HCT116 (cell line): Measurements from ENCODE around the gene IGFL4. TPM values are rescaled to one million over a fixed set of nuclear protein-coding genes. Genes with fewer than 3 reads are reported as not detected.

Experiments used
- ATAC-seq: fragments of 200-7000 bp; cut with Tn5 transposase; 2 replicates; pipeline ENCODE4 v1.9.1; 2020; ENCODE audit warnings: mild to moderate bottlenecking, moderate library complexity
- BruUV-seq: library from RNA; stranded (reverse); fragments of 400-500 nt; replicated peaks from 2 replicates; lab custom pipeline; 2021; lab: Mats Ljungman, UMichigan
- CTCF ChIA-PET: fragments of 300-600 bp; sonication (Branson Sonifier 250); formaldehyde crosslinking; loops from one replicate; lab custom pipeline; 2021; ENCODE audit warnings: antibody characterized with exemption; lab: Charles Lee
- POLR2A ChIA-PET: fragments of 300-600, 350-600 bp; sonication (Branson Sonifier 250); formaldehyde crosslinking; loops from one replicate; lab custom pipeline; 2021; ENCODE audit warnings: antibody characterized with exemption; lab: Charles Lee
- RAD21 ChIA-PET, 2 experiments: fragments of 300-600 bp; sonication (Branson Sonifier 250); formaldehyde crosslinking; loops; one replicate each; lab custom pipeline; 2023; ENCODE audit warnings: low total read pairs in 2 of 2; ENCODE audit not compliant: uncharacterized antibody in 2 of 2, unreplicated experiment in 2 of 2, low non-redundant PET in 1 of 2; lab: Charles Lee
- DNase-seq: peaks from one replicate; pipeline ENCODE4 v3.0.0-alpha.2; 2010; ENCODE audit warnings: low read depth, low spot score
- H2AFZ ChIP-seq: fragments of 200-600 bp; shearing (Covaris generic), sonication (generic); 2 replicates; pipeline ENCODE4 v1.6.1; 2017; ENCODE audit warnings: low read depth, mixed run types, mixed read lengths, antibody characterized with exemption, low read length; ENCODE audit not compliant: poor library complexity, severe bottlenecking
- H3K27ac ChIP-seq: 2 replicates; pipeline ENCODE4 v1.5.1; 2012; ENCODE audit warnings: low read depth, low read length
- H3K27me3 ChIP-seq: fragments of 200-600 bp; sonication (generic); 2 replicates; pipeline ENCODE4 v1.6.1; 2016; ENCODE audit warnings: mixed run types, low read length, mixed read lengths; ENCODE audit not compliant: insufficient read depth
- H3K36me3 ChIP-seq, 2 experiments: fragments of 200-500 bp in 1 of 2; fragments of 200-600 bp in 1 of 2; sonication (Bioruptor generic) in 1 of 2; sonication (generic) in 1 of 2; 2 replicates each; pipeline versions ENCODE4 v1.5.1 to v1.6.1; 2014 to 2016; ENCODE audit warnings: low read length in 2 of 2, inconsistent platforms in 1 of 2, mixed read lengths in 1 of 2, mixed run types in 1 of 2; ENCODE audit not compliant: insufficient read depth in 2 of 2, control insufficient read depth in 1 of 2
- H3K4me1 ChIP-seq, 2 experiments: fragments of 200-600 bp in 1 of 2; sonication (generic) in 1 of 2; 2 replicates each; pipeline versions ENCODE4 v1.5.1 to v1.6.1; 2012 to 2017; ENCODE audit warnings: low read length in 2 of 2, inconsistent platforms in 1 of 2, mild to moderate bottlenecking in 1 of 2, mixed read lengths in 1 of 2, mixed run types in 1 of 2, moderate library complexity in 1 of 2; ENCODE audit not compliant: insufficient read depth in 2 of 2, control insufficient read depth in 1 of 2
- H3K4me2 ChIP-seq: fragments of 200-600 bp; sonication (generic); 2 replicates; pipeline ENCODE4 v1.6.1; 2017; ENCODE audit warnings: mixed run types, low read length, mixed read lengths
- H3K4me3 ChIP-seq, 2 experiments: fragments of 200-600 bp in 1 of 2; sonication (generic) in 1 of 2; replicated peaks in 1 of 2; 2 replicates each; pipeline ENCODE4 v1.5.1; 2011 to 2016; ENCODE audit warnings: low read length in 2 of 2, control low read depth in 1 of 2, low read depth in 1 of 2, mild to moderate bottlenecking in 1 of 2, mixed read lengths in 1 of 2, mixed run types in 1 of 2
- H3K79me2 ChIP-seq: fragments of 200-600 bp; sonication (generic); 2 replicates; pipeline ENCODE4 v1.6.1; 2017; ENCODE audit warnings: mild to moderate bottlenecking, mixed run types, low read length, moderate library complexity, mixed read lengths; ENCODE audit not compliant: insufficient read depth
- H3K9ac ChIP-seq: fragments of 200-600 bp; sonication (generic); 2 replicates; pipeline ENCODE4 v1.6.1; 2016; ENCODE audit warnings: low read length, mixed read lengths
- H3K9me2 ChIP-seq: fragments of 200-600 bp; sonication (generic), shearing (Covaris generic); 2 replicates; pipeline ENCODE4 v1.6.1; 2017; ENCODE audit warnings: mixed run types, mild to moderate bottlenecking, moderate library complexity; ENCODE audit not compliant: insufficient read depth
- H3K9me3 ChIP-seq, 2 experiments: fragments of 200-500 bp in 1 of 2; fragments of 200-600 bp in 1 of 2; sonication (Bioruptor generic) in 1 of 2; sonication (generic) in 1 of 2; 2 replicates each; pipeline ENCODE4 v1.6.1; 2014 to 2017; ENCODE audit warnings: low read length in 2 of 2, mixed read lengths in 2 of 2, inconsistent platforms in 1 of 2, low read depth in 1 of 2, mild to moderate bottlenecking in 1 of 2, mixed run types in 1 of 2, moderate library complexity in 1 of 2; ENCODE audit not compliant: control insufficient read depth in 1 of 2, insufficient read depth in 1 of 2
- H4K20me1 ChIP-seq: fragments of 200-600 bp; sonication (generic), shearing (Covaris generic); 2 replicates; pipeline ENCODE4 v1.6.1; 2017; ENCODE audit warnings: mixed run types, mild to moderate bottlenecking, moderate library complexity; ENCODE audit not compliant: insufficient read depth
- CBX3 ChIP-seq: IDR thresholded peaks from 2 replicates; pipeline ENCODE4 v1.6.1; 2012; ENCODE audit warnings: low read depth
- CTCF ChIP-seq, 3 experiments: fragments of 200-600 bp in 1 of 3; sonication (generic) in 1 of 3; IDR thresholded peaks in 2 of 3; conservative IDR thresholded peaks in 1 of 3; 2 replicates each; pipeline ENCODE4 v1.5.1; 2012 to 2017; ENCODE audit warnings: low read depth in 2 of 3, low read length in 2 of 3, antibody characterized with exemption in 1 of 3, borderline replicate concordance in 1 of 3, control low read depth in 1 of 3, mild to moderate bottlenecking in 1 of 3, mixed read lengths in 1 of 3, mixed run types in 1 of 3, moderate library complexity in 1 of 3; ENCODE audit not compliant: insufficient read depth in 1 of 3
- EZH2phosphoT487 ChIP-seq: fragments of 200-600 bp; IDR thresholded peaks from 2 replicates; pipeline ENCODE4 v1.6.1; 2018; ENCODE audit warnings: antibody characterized with exemption, borderline replicate concordance
- RAD21 ChIP-seq: IDR thresholded peaks from 2 replicates; pipeline ENCODE4 v1.6.1; 2012; ENCODE audit warnings: low read depth, mild to moderate bottlenecking
- SP1 ChIP-seq: IDR thresholded peaks from 2 replicates; pipeline ENCODE4 v1.6.1; 2012; ENCODE audit warnings: low read depth
- ZFX ChIP-seq: fragments of 450-650 bp; IDR thresholded peaks from 2 replicates; pipeline ENCODE4 v1.6.1; 2017
- ZNF274 ChIP-seq: fragments of 200-500 bp; sonication (Bioruptor generic); IDR thresholded peaks from 2 replicates; pipeline ENCODE4 v1.6.1; 2014; ENCODE audit warnings: mild to moderate bottlenecking, low read depth, low read length, inconsistent platforms
- intact Hi-C: fragments of 100-400 bp; cut with micrococcal nuclease; formaldehyde crosslinking; loops from 2 replicates; pipeline ENCODE4 v1.10.0; 2022
- total RNA-seq: library from RNA; stranded (reverse); gene quantifications from one replicate; pipeline ENCODE4 v1.2.1, GENCODE V29; 2021; ENCODE audit not compliant: unreplicated experiment

Gene IGFL4
- total RNA-seq, 1 experiment from 2014 or later, result not detected

GRCh38 chr19:46023311-46023779, 17.5 kb downstream of the IGFL4 start:
- CTCF ChIA-PET, result no interaction called here
- ATAC-seq (no peak), DNase-seq (no peak)
- intact Hi-C loops, result no loop called here
- Histone ChIP-seq H3K4me3 (no peak overlapping the region), H3K27ac (no peak overlapping the region), H3K79me2 (no peaks in the 10 kb centered on the region), H4K20me1 (no peaks in the 10 kb centered on the region), H3K36me3 (0 out of 4 replicates have a peak, but pooled peaks cover 0 to 4% of the 10 kb centered on the region in 2 experiments), H3K4me2 (no peak overlapping the region), H2AFZ (no peak overlapping the region), H3K9ac (no peak overlapping the region), H3K9me3 (no peaks in the 10 kb centered on the region), H3K4me1 (peaks cover 0 to 9% of the 10 kb centered on the region in 2 experiments; a peak in 2 of 4 replicates), H3K27me3 (no peaks in the 10 kb centered on the region), H3K9me2 (no peaks in the 10 kb centered on the region)
- TF ChIP-seq ZFX, result no peak
- no peak for TF ChIP-seq CBX3
- no peak for TF ChIP-seq ZNF274
- TF ChIP-seq CTCF (IDR thresholded peaks at IDR 0.05 in 2 of 3, conservative IDR thresholded peaks at IDR 0.05 in 1 of 3; ENCODE audit: borderline replicate concordance in 1 of 3, insufficient read depth in 1 of 3, low read depth in 2 of 3, low read length in 2 of 3), result no peak
- no peak for TF ChIP-seq EZH2phosphoT487
- no peak for TF ChIP-seq SP1
- TF ChIP-seq RAD21, result no peak
- no TSS peak for BruUV-seq
- RAD21 ChIA-PET, result no interaction called here
- POLR2A ChIA-PET, result no interaction called here
